ENCODE measurements around the gene SH3BGR.

Gene SH3BGR

DNA sequence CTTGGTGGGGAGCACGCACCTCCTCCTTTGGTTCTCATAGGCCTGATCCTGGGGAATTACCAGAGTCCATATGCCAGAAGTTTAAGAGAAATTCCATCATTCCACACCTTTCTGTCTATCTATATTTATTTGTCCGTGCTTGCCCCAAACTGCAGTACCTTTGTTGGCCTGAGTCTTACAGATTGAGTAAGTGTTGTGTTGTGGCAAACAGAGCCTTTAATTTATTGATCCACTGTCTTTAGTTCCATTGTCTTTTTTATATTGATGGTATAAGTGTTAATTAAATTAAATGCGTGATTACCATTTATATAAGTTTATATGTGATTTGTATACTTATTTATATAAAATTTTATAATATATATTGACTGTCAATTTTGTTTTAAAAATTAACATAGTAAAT is 4.9 kb downstream of the SH3BGR start:
- no peak for DNase-seq (ENCODE audit: low read depth)

DNA sequence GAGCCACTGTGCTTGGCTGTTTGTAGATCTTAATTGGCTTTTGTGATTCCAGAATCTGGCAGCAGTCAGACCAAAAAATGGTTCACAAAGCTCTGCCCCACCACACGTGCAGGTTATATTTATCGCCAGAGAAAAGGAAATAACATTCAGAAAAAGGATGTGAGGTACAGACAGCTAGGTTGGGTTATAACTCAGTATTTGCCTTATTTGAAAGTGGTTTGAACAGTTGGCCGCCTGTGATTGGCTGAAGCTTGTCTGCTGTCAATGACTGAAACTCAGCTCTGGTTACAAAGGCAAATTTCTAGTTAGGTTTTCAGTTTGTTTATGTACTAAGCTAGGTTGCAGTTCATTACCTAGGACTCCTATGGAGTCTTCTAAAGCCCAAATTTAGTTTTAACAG is 9.6 kb downstream of the SH3BGR start:
- DNase-seq (ENCODE audit: low read depth): no peak

DNA sequence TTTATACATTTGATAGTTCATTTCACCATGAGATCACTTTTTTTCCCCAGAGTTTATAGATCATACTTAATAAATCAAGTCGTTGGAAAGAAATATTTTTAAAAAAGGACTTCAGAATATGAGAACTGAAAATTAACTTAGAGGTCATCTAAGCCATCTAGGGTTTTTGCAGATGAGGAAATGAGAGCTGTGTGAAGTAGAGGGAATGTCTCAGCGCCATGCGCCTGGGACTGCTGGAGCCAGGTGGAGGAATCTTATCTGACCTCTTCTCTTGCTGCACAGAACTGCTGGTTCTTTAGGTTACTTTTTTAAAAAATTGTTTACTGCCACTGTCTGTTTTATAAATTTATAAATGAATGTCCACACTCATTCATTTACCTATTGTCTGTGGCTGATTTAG is 11.5 kb downstream of the SH3BGR start:
- DNase-seq (ENCODE audit: low read depth): no peak

DNA sequence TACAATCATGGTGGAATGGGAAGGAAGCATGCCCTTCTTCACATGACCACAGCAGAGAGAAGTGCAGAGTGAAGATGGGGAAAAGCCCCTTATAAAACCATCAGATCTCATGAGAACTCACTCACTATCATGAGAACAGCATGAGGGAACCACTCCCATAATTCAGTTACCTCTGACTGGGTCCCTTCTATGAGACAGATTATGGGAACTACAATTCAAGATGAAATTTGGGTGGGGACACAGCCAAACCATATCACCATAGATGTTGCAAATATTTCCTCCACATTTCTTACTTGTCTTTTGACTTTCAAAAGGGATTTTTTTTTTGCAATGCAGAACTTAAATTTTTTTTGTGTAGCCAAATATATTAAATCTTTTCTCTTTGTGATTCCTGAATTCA is 14.8 kb downstream of the SH3BGR start:
- DNase-seq (ENCODE audit: low read depth): no peak

DNA sequence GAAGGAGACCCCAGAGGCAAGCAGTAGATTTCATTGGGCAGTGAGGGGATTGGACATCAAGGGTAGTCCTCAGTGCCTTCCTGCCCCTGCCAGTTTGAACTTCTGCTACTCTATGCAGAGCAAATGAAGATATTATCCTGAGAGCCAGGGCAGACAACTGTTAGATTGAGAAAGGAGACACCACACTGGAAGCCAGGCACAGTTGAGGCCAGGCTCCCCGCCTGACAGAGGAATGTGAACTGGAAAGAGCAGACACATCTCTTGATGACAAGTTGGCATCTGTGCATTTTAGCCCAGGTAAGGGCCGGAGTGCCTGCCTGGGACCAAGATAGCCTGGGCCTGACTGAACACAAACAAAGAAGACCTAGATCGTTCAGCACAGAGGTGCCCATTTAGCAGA is 16.0 kb downstream of the SH3BGR start:
- no peak for DNase-seq (ENCODE audit: low read depth)

DNA sequence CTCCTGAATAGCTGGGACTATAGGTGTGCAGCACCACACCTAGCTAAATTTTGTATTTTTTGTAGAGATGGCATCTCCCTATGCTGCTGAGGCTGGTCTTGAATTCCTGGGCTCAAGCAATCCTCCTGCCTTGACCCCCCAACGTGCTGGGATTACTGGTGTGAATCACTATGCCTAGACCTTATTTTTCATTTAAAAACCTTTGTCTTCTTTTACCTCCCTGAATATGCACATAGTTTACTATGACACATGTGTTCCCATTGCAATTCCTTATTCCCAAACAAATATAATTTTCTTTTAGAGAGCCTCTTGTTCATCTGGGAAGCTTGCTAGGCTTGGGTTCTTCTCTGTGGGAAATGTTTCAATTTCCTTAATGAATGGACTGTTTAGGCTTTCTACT is 16.8 kb downstream of the SH3BGR start:
- DNase-seq (ENCODE audit: low read depth): no peak

DNA sequence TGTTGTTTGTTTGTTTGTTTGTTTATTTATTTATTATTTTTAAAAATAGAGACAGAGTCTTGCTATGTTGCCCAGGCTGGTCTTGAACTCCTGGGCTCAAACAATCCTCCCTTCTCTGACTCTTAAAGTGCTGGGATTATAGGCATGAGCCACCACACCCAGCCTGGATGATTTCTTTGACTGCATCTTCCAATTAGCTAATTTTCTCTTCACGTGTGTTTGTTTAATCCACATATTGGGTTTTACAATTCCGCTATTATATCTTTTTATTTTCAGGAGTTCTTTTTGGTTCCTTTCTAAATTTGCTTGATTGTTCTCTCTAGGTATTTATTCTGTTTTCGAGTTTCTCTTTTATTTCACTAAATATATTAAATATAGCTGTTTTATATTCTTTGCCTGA is 19.8 kb downstream of the SH3BGR start:
- no peak for DNase-seq (ENCODE audit: low read depth)

DNA sequence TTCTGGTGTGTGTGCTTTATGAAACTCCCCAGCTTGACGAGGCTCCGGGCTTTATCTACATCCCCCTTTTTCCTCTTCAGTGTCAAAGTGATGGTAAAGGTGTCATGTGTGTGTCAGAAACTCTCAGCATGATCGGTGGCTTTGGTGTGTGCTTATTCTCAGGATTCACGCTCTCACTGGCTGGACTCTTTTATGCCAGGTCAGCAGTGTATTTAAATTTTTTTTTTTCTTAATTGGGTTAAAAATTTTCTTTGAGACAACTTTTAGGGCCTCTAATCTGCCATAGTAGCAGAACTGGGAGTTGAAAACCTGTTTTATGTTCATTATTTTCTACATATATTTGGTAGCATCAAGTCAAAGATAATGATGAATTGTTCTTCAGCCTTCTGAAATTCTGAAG is 21.0 kb downstream of the SH3BGR start:
- no peak for DNase-seq (ENCODE audit: low read depth)

DNA sequence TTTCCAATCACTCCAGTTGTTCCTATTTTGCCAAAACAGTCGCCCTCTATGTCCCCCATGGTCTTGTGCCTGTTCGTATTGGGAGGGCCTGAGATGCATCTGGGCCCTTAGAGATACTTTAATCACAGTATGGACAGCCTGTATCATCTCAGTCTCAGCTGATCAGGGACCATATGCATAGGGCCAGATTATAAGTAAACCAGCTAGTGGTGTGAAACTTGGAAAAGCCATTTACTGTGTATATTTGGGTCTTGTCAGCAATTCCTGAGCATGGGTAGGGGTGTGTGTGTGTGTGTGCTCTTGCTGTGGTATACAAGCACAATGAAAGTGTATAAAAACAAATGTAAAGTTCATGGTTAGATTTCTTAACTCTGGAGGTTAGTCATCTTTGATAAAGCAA is 22.8 kb downstream of the SH3BGR start:
- no peak for DNase-seq (ENCODE audit: low read depth)

DNA sequence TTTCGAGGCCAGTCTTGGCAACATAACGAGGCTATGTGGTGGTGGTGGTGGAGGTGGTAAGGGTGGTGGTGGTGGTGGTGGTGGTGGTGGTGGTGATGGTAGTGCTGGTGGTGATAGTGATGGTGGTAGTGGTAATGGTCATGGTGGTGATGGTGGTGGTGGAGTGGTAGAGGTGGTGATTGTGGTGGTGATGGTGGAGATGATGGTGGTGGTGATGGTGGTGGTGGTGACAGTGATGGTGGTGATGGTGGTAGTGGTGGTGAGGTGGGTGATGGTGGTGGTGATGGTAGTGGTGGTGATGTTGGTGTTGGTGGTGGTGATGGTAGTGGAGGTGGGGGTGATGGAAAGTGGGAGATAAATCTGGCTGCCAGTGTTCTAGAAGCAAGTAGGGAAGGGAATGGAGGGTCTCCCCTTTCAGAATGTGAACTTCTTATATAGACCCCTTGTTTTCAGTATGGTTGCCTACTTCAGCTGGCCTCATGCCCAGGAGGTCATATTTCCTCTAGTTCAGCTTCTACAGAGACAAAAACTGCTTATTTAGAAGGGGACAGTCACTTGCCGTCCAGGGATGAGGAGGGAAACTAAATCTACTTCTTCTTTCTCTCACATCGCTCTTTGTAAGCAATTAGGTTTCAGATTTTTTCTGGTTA is 27.5 kb downstream of the SH3BGR start:
- DNase-seq (ENCODE audit: low read depth): no peak

DNA sequence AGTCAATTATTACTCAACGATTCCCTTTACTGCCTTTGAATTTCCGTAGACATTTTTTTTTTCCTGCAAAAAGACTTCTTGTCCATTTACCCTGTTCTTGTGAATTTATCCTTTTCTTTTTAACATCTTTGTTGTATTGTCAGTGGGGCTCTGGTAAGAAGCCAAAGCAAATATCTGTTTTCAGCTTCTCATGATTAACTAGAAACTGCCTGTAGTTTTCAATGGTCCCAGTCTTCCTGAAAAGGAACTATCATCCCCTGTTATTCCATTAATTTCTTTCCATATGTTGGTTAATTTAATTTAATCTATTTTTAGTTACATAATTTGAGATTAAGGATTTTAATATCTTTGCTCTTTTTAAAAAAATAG is 28.0 kb downstream of the SH3BGR start:
- DNase-seq (ENCODE audit: low read depth): no peak

DNA sequence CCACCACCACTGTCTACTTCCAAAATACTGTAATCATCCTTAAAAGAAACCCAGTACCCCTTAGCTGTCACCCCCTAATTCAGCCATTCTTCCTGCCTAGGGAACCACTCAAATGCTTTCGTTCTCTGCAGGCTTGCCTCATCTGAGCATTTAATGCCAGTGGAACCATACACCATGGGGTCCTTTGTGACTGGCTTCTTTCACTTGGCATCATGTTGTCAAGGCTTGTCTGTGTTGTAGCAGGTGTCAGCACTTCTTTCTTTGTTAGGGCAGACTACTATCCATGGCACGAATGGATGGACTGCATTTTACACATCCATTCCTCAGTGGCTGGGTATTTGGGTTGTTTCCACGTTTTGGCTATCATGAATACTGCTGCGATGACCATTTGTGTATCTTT is 28.5 kb downstream of the SH3BGR start:
- DNase-seq (ENCODE audit: low read depth): no peak

DNA sequence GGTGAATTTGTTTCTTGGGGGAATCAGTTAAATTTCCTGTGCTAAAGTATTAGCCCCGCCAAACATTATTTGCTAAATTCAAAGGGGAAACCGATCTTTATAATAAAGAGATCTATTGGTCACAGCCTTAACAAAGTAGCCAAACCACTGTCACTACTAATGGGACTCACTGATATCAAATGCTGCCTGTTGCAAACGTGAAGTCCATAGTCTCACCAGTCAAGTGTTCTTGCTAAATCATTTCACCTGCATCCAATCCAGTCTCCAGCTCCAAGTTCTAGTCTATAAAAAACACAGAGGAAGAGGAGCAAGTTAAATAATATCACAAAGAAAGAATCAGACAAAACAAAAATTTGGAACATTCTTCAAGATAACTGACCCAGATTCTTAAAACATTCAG is 30.1 kb downstream of the SH3BGR start:
- DNase-seq (ENCODE audit: low read depth): no peak

DNA sequence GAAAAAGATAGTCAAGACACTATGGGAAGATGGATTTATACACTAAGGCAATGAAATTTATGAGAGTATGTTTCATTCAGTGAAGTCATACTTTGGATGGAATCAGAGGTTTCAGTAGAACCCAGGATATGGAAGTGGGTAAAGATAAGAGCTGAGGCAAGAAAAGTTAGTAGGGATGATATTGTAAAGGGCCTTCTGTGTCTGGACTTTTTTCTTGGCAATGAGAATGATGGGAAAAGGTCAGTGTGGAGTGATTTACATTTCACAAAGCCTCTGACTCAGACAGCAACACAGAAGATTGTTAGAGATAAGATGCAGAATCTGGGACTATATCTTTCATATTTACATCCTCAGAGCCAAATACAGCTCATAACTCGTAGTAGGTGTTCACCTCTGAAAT is 32.1 kb downstream of the SH3BGR start:
- DNase-seq (ENCODE audit: low read depth): no peak

DNA sequence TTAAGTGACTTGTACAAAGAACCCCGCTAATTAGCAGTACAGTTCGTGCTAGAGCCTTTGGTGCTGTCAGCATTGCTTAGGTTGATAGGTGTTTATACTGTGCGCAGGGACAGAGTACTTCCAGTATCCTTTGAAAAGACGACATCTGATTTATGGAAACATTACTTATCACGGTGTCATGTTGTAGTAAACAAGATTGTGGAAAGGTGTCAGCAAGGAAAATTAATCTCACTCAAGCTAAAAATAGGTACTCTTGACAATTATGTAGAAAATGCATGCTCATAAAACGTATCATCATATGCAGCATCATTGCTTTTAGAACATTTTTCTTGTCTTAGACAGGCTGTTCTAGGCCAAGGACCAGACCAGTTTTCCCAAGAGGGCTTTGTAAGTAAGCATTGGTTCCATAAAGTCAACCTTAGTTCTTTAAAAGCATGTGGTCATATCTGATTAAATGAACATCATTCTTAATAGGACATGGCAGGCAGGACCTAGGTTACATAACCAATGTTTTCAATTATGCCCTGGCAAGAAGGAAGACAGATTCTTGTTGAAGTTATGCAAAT is 33.0 kb downstream of the SH3BGR start:
- no peak for DNase-seq (ENCODE audit: low read depth)

DNA sequence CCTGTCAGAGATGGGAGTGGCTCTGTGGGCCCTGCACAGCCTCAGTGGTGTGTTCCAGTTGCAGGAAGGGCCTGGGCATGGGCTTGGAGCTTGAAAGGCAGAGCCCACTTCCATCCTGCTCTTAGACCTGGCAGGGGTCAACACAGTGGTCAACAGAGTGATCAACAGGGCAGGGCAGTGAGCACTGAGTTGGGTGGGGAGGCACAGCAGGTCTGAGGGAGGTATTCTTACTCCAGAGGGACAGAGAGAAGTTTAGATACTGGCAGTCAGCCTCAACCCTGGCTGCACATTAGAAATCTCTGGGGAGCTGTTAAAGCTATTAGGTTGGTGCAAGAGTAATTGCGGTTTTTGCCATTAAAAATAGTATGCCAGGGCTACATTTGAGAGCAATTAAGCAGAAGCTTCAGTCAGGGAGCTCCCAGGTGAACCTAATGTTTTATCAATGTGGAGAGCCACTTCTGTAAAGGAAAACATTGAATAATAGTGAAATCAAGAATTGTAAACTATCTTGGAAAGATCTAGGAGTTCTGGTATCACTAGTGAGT is 37.7 kb downstream of the SH3BGR start:
- DNase-seq (ENCODE audit: low read depth): no peak

DNA sequence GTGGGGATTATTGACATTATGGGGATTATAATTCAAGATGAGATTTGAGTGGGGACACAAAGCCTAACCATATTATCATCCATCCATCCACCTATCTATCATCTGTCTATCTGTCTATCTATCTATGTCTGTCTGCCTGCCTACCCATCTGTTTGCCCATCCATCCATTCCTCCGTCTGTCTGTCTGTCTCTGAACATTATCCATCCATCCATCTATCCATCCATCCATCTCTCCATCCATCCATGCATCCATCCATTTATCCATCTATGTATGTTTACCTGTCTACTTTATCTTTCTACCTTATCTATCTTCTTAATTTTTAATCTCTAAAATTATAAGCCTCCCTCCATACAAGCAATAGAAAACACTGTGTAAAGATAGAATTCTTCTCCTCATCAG is 47.4 kb downstream of the SH3BGR start:
- DNase-seq (ENCODE audit: low read depth): no peak

DNA sequence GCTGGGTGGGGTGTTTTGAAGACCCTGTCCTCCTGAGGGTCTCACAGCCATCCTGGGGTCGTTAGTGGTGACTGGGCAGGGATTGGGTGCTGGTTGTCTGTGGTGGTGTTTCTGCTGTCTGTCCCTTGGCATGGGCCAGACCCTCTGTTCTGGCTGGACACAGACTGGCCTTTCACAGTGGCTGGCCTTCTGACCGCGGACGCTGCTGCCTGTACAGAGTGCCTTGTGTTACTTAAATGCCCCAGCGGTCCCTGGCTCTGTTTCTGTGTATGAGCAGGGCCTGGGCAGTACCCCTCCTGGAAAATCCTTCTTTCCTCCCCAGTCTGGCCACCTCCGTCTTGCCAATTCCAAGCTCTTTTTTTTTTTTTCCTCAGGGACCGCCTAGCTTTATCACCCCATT is 50.9 kb downstream of the SH3BGR start:
- no peak for DNase-seq (ENCODE audit: low read depth)

DNA sequence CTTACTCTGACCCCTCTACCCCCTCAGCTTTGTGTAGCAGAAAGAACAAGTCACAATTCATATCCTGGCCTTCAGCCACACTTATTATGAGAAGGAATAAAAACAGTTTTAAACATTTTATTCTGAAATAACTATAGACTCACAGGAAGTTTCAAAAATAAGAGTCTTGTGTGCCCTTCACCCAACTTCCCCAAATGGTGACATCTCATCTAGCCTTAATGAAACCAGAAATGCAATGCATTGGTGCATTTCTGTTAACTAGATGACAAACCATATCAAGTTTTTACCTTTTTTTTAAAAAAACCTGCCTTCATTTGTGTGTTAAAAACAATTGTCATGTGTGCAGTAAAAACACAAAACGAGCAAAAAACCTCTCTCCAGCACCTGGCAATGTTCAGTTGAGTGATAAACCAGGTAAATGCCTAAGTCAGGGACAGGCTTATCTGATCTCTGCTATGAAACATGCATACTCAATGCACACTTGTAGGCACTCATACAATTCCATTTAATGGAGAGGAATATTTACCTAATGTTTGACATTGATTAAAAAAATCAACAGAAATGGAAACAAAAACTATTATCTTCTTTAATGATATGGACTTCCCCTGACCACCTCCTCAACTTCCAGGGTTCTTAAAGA is 51.5 kb downstream of the SH3BGR start:
- no peak for DNase-seq (ENCODE audit: low read depth)

DNA sequence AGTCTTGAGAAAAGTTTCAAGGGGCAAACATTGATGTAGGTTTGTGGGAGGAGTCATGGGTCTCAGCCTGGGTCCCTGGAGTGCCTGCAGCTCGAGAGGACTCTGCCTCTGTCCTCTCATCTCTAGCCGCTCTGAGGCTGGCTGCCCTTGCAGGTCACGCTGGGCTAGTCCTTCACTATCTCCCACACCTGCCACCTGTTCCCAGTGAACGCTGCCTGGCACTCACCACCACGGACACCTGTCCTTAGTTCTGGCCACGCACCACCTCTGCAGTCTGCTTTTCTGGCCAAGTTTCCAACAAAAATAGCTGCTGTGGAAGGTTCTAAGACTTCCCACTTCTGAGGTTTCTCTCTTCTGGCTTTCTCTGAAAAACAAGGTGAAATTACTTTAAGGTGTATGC is 52.5 kb downstream of the SH3BGR start:
- no peak for DNase-seq (ENCODE audit: low read depth)

DNA sequence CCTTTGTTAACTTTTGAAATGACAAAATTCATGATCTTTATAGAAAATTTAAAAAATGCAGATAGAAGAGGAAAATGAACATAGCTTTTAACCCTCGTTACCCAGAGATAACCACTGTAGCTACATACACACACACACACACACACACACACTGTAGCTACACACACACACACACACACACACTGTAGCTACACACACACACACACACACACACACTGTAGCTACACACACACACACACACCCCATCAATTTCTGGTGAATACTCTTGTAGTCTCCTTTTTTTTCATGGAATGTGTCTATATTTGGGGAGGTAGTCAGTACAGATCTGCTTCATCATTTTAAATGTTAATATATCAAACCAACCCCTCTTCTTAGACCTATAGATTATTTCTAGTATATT is 58.5 kb downstream of the SH3BGR start:
- no peak for DNase-seq (ENCODE audit: low read depth)

DNA sequence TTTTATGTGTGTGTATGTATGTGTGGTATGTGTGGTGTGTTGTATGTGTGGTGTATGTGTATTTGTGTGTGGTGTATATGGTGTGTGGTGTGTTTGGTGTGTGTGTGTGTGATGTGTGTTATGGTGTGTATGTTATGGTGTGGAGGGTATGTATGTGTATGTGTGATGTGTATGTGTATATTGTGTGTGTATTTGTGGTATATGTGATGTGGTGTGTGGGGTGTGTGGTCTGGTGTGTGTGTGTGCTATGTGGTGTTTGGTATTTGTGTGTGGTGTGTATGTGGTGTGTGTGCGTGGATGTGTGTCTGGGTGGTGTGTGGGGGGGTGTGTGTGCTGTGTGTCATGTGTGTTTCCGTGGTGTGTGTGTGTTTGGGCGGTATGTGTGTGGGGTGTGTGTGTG is 59.3 kb downstream of the SH3BGR start:
- DNase-seq (ENCODE audit: low read depth): no peak

DNA sequence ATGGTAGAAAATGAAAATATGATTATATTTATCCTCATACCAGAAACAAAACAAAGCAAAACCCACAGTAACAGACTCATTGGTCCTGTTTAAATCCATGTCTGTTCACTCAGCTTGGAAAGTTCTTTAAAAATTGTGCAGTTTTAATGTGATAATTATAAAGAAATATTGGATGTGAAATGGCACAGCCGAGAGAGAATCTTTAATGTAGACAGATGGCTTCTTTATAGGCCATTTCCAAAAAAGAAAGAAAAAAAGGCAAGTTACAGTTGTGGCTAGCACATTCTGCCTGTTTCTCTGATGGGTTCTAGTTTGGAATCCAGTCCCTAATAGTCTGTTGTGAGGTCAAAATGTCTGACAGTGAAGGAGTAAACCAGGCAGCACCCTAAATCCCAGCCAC is 62.0 kb downstream of the SH3BGR start:
- no peak for DNase-seq (ENCODE audit: low read depth)
